Naive thymus-derived CD4-positive, alpha-beta T cell (primary cell): ENCODE results near the gene SPP1. TPM values are rescaled to one million over a fixed set of nuclear protein-coding genes. Genes with fewer than 3 reads are reported as not detected.

ENCODE experiments used
- ATAC-seq: fragments of 150-1000 bp; cut with Tn5 transposase; 2 replicates; pipeline ENCODE4 v1.10.0; 2021; ENCODE audit warnings: mild to moderate bottlenecking, moderate library complexity
- CTCF ChIA-PET: fragments of 350-600 bp; sonication (Branson Sonifier 250); formaldehyde crosslinking; loops from one replicate; lab custom pipeline; 2021; ENCODE audit warnings: antibody characterized with exemption; lab: Charles Lee
- POLR2A ChIA-PET: fragments of 350-600 bp; sonication (Branson Sonifier 250); formaldehyde crosslinking; loops from one replicate; lab custom pipeline; 2021; ENCODE audit warnings: antibody characterized with exemption, inconsistent platforms; lab: Charles Lee
- DNase-seq, 9 donors: peaks; one replicate each; pipeline versions ENCODE4 v3.0.0 to v3.0.0-alpha.2; 2020 to 2022; ENCODE audit warnings: mixed read lengths in 1 of 9
- H3K27ac ChIP-seq: one replicate; pipeline ENCODE4 v1.7.0; 2013; ENCODE audit warnings: mild to moderate bottlenecking, low read depth, low read length, moderate library complexity
- H3K27me3 ChIP-seq, 2 donors: one replicate each; pipeline ENCODE4 v1.7.0; 2013; ENCODE audit warnings: low read length in 2 of 2, mild to moderate bottlenecking in 2 of 2, moderate library complexity in 2 of 2; ENCODE audit not compliant: control insufficient read depth in 2 of 2, insufficient read depth in 2 of 2
- H3K36me3 ChIP-seq, 3 experiments: 1 replicate in 2 of 3; 2 replicates in 1 of 3; pipeline ENCODE4 v1.7.0; 2013; ENCODE audit warnings: low read length in 3 of 3, mild to moderate bottlenecking in 3 of 3, moderate library complexity in 1 of 3; ENCODE audit not compliant: insufficient read depth in 3 of 3, control insufficient read depth in 2 of 3
- H3K4me1 ChIP-seq, 2 donors: one replicate each; pipeline ENCODE4 v1.7.0; 2013; ENCODE audit warnings: low read length in 2 of 2, mild to moderate bottlenecking in 2 of 2, moderate library complexity in 1 of 2; ENCODE audit not compliant: control insufficient read depth in 2 of 2, insufficient read depth in 2 of 2
- H3K4me3 ChIP-seq: 2 replicates; pipeline ENCODE4 v1.7.0; 2013; ENCODE audit warnings: mild to moderate bottlenecking, low read length
- H3K9me3 ChIP-seq, 3 experiments: 1 replicate in 2 of 3; 2 replicates in 1 of 3; pipeline ENCODE4 v1.7.0; 2013; ENCODE audit warnings: low read length in 3 of 3; ENCODE audit not compliant: control insufficient read depth in 2 of 3
- H3K27ac Mint-ChIP-seq, 9 donors: one replicate each; pipeline ENCODE4 v1.8.0; 2020 to 2022; ENCODE audit warnings: mixed read lengths in 9 of 9, mild to moderate bottlenecking in 8 of 9, moderate library complexity in 5 of 9, inconsistent platforms in 2 of 9
- H3K27me3 Mint-ChIP-seq, 5 donors: one replicate each; pipeline ENCODE4 v1.8.0; 2021 to 2022; ENCODE audit warnings: mixed read lengths in 5 of 5, mild to moderate bottlenecking in 1 of 5
- H3K36me3 Mint-ChIP-seq, 5 donors: one replicate each; pipeline ENCODE4 v1.8.0; 2020 to 2022; ENCODE audit warnings: mixed read lengths in 5 of 5, mild to moderate bottlenecking in 3 of 5, inconsistent platforms in 1 of 5
- H3K4me1 Mint-ChIP-seq, 7 donors: one replicate each; pipeline ENCODE4 v1.8.0; 2020 to 2022; ENCODE audit warnings: mixed read lengths in 7 of 7, mild to moderate bottlenecking in 3 of 7, inconsistent platforms in 1 of 7
- H3K4me3 Mint-ChIP-seq, 10 donors: one replicate each; pipeline ENCODE4 v1.8.0; 2020 to 2022; ENCODE audit warnings: mild to moderate bottlenecking in 10 of 10, mixed read lengths in 10 of 10, moderate library complexity in 6 of 10, inconsistent platforms in 2 of 10
- H3K9me3 Mint-ChIP-seq, 11 donors: one replicate each; pipeline ENCODE4 v1.8.0; 2020 to 2022; ENCODE audit warnings: mixed read lengths in 11 of 11, mild to moderate bottlenecking in 4 of 11, inconsistent platforms in 1 of 11, moderate library complexity in 1 of 11
- intact Hi-C, 2 donors: fragments of 100-400 bp; cut with micrococcal nuclease; formaldehyde crosslinking; loops; one replicate each; pipeline ENCODE4 v1.15.1; 2023
- polyA plus RNA-seq, 2 donors: library from polyadenylated mRNA; unstranded; fragments of 300-500 nt; fragmentation: Illumina TruSeq; gene quantifications; one replicate each; pipeline ENCODE4 v1.2.3, GENCODE V29; 2021
- total RNA-seq, 6 experiments: library from RNA in 5 of 6; stranded (reverse) in 5 of 6; gene quantifications; 1 replicate in 5 of 6; 2 replicates in 1 of 6; pipeline ENCODE4 v1.2.3 and lab custom pipeline; 2021 to 2026

Gene SPP1
- total and polyA plus RNA-seq, 7 experiments from 2014 or later: 1.6 to 28.5 (median 21.6) TPM; not detected in 4

GRCh38 chr4:88005076-88005475 lies 29.6 kb downstream of the SPP1 start:
- H3K27me3 Mint-ChIP-seq: peaks cover 0 to 45% (median 3%) of the 10 kb centered on the region in 5 donors
- intact Hi-C loops: loop anchor here (5.0 to 10.0 kb wide), 4 partner anchors 372 to 587 kb away; partner anchors contain the start of genes HERC3 (in 1 of the 2), HERC6 (in 1 of the 2) and PYURF (in 1 of the 2)
- H3K4me3 Mint-ChIP-seq: peak overlapping the region in 1 of 10 donors; percentile 0
- H3K36me3 Mint-ChIP-seq: peaks cover 0 to 3% (median 0%) of the 10 kb centered on the region in 5 donors
- no peaks in the 10 kb centered on the region for H3K27me3 ChIP-seq
- CTCF ChIA-PET: no interaction called here
- H3K9me3 Mint-ChIP-seq: peaks cover 0 to 3% (median 0%) of the 10 kb centered on the region in 11 donors
- no peak overlapping the region for H3K27ac ChIP-seq
- H3K4me1 ChIP-seq: peaks cover 6 to 7% of the 10 kb centered on the region in 2 donors
- peaks cover 6 to 21% (median 20%) of the 10 kb centered on the region in 7 donors for H3K4me1 Mint-ChIP-seq
- no peak for ATAC-seq
- no peaks in the 10 kb centered on the region for H3K36me3 ChIP-seq
- H3K9me3 ChIP-seq: no peaks in the 10 kb centered on the region
- H3K4me3 ChIP-seq: no peak overlapping the region
- POLR2A ChIA-PET: no interaction called here
- H3K27ac Mint-ChIP-seq: no peak overlapping the region
- DNase-seq: no peak

- no peak overlapping the region for H3K27ac ChIP-seq
- no peaks in the 10 kb centered on the region for H3K36me3 ChIP-seq
- intact Hi-C loops: loop anchor here (5.0 to 10.0 kb wide), 4 partner anchors 371 to 586 kb away; partner anchors contain the start of genes HERC3 (in 1 of the 2), HERC6 (in 1 of the 2) and PYURF (in 1 of the 2)
- peaks cover 6 to 7% of the 10 kb centered on the region in 2 donors for H3K4me1 ChIP-seq
- ATAC-seq: no peak
- DNase-seq: no peak
- H3K27me3 ChIP-seq: no peaks in the 10 kb centered on the region
- CTCF ChIA-PET: no interaction called here
- Mint-ChIP-seq H3K27ac (no peak overlapping the region), H3K36me3 (peaks cover 0 to 5% (median 0%) of the 10 kb centered on the region in 5 donors), H3K9me3 (peaks cover 0 to 1% (median 0%) of the 10 kb centered on the region in 11 donors), H3K4me3 (peak overlapping the region in 7 of 10 donors; percentile 75 to 95 (median 85)), H3K4me1 (peaks cover 11 to 29% (median 27%) of the 10 kb centered on the region in 7 donors), H3K27me3 (peaks cover 0 to 38% (median 3%) of the 10 kb centered on the region in 5 donors)
- no peak overlapping the region for H3K4me3 ChIP-seq
- no peaks in the 10 kb centered on the region for H3K9me3 ChIP-seq
- POLR2A ChIA-PET: no interaction called here
Observed at GRCh38 chr4:88005946-88006345, 30.4 kb downstream of the SPP1 start.

- Mint-ChIP-seq H3K27me3 (peaks cover 0 to 31% (median 3%) of the 10 kb centered on the region in 5 donors), H3K9me3 (peaks cover 0 to 1% (median 0%) of the 10 kb centered on the region in 11 donors), H3K4me1 (peaks cover 13 to 36% (median 32%) of the 10 kb centered on the region in 7 donors), H3K36me3 (peaks cover 0 to 5% (median 0%) of the 10 kb centered on the region in 5 donors), H3K4me3 (peak overlapping the region; percentile 72 to 95 (median 84)), H3K27ac (peak overlapping the region in 7 of 9 donors; percentile 2 to 90 (median 43))
- no peaks in the 10 kb centered on the region for H3K9me3 ChIP-seq
- no peaks in the 10 kb centered on the region for H3K36me3 ChIP-seq
- intact Hi-C loops: loop anchor here (1.0 to 10.0 kb wide), 6 partner anchors 277 to 585 kb away; partner anchors contain the start of genes HERC3 (in 1 of the 2), HERC5 (in 1 of the 2), HERC6 (in 1 of the 2) and PPM1K (in 1 of the 2)
- CTCF ChIA-PET: no interaction called here
- ATAC-seq (no peak), DNase-seq (peak in 1 of 9 donors; percentile 1)
- peaks cover 6 to 7% of the 10 kb centered on the region in 2 donors for H3K4me1 ChIP-seq
- peak overlapping the region; percentile 31 for H3K4me3 ChIP-seq
- H3K27me3 ChIP-seq: no peaks in the 10 kb centered on the region
- POLR2A ChIA-PET: no interaction called here
- H3K27ac ChIP-seq: no peak overlapping the region
Observed at GRCh38 chr4:88006956-88007303, 31.4 kb downstream of the SPP1 start.

- no peaks in the 10 kb centered on the region for H3K9me3 ChIP-seq
- H3K4me1 ChIP-seq: peaks cover 6 to 7% of the 10 kb centered on the region in 2 donors
- Mint-ChIP-seq H3K36me3 (peaks cover 0 to 5% (median 0%) of the 10 kb centered on the region in 5 donors), H3K9me3 (peaks cover 0 to 1% (median 0%) of the 10 kb centered on the region in 11 donors), H3K27ac (peak within 1 kb of the TSS; percentile 2 to 90 (median 58)), H3K4me3 (peak within 1 kb of the TSS; percentile 81 to 98 (median 94)), H3K4me1 (peaks cover 19 to 42% (median 37%) of the 10 kb centered on the region in 7 donors), H3K27me3 (peaks cover 0 to 31% (median 3%) of the 10 kb centered on the region in 5 donors)
- H3K4me3 ChIP-seq: peak within 1 kb of the TSS; percentile 61
- peak within 1 kb of the TSS; percentile 56 for H3K27ac ChIP-seq
- POLR2A ChIA-PET: no interaction called here
- intact Hi-C loops: loop anchor here (1.0 to 10.0 kb wide), 6 partner anchors 277 to 585 kb away; partner anchors contain the start of genes HERC3 (in 1 of the 2), HERC5 (in 1 of the 2), HERC6 (in 1 of the 2) and PPM1K (in 1 of the 2)
- H3K27me3 ChIP-seq: no peaks in the 10 kb centered on the region
- DNase-seq: peak; percentile 10 to 89 (median 54)
- peak; percentile 92 for ATAC-seq
- no peaks in the 10 kb centered on the region for H3K36me3 ChIP-seq
- CTCF ChIA-PET: no interaction called here
Observed at GRCh38 chr4:88007304-88008121, 32.0 kb downstream of the SPP1 start, which contains the start of gene PKD2. TSS of gene PKD2 (plus strand) at chr4:88007635. CDS start at chr4:88007734, 99 bp downstream.

GRCh38 chr4:88008122-88008742 lies 32.7 kb downstream of the SPP1 start:
- peak overlapping the region in 7 of 9 donors; percentile 9 to 80 (median 69) for H3K27ac Mint-ChIP-seq
- H3K36me3 Mint-ChIP-seq: peaks cover 0 to 5% (median 0%) of the 10 kb centered on the region in 5 donors
- peaks cover 6 to 7% of the 10 kb centered on the region in 2 donors for H3K4me1 ChIP-seq
- ATAC-seq: peak; percentile 20
- intact Hi-C loops: loop anchor here (5.0 to 10.0 kb wide), 4 partner anchors 369 to 584 kb away; partner anchors contain the start of genes HERC3 (in 1 of the 2), HERC6 (in 1 of the 2) and PYURF (in 1 of the 2)
- ChIA-PET POLR2A (no interaction called here), CTCF (no interaction called here)
- H3K4me1 Mint-ChIP-seq: peaks cover 23 to 49% (median 44%) of the 10 kb centered on the region in 7 donors
- H3K27me3 Mint-ChIP-seq: peaks cover 0 to 28% (median 3%) of the 10 kb centered on the region in 5 donors
- H3K27ac ChIP-seq: peak overlapping the region; percentile 56
- H3K36me3 ChIP-seq: no peaks in the 10 kb centered on the region
- H3K4me3 Mint-ChIP-seq: peak overlapping the region; percentile 81 to 98 (median 94)
- H3K27me3 ChIP-seq: no peaks in the 10 kb centered on the region
- peaks cover 0 to 1% (median 0%) of the 10 kb centered on the region in 11 donors for H3K9me3 Mint-ChIP-seq
- H3K9me3 ChIP-seq: no peaks in the 10 kb centered on the region
- H3K4me3 ChIP-seq: peak overlapping the region; percentile 61
- DNase-seq: peak in 4 of 9 donors; percentile 3 to 17 (median 6)

GRCh38 chr4:88008743-88009171 lies 33.2 kb downstream of the SPP1 start:
- CTCF ChIA-PET: no interaction called here
- intact Hi-C loops: loop anchor here (5.0 to 10.0 kb wide), 4 partner anchors 369 to 584 kb away; partner anchors contain the start of genes HERC3 (in 1 of the 2), HERC6 (in 1 of the 2) and PYURF (in 1 of the 2)
- Histone ChIP-seq H3K27me3 (no peaks in the 10 kb centered on the region), H3K9me3 (no peaks in the 10 kb centered on the region), H3K4me3 (peak overlapping the region; percentile 61), H3K4me1 (peaks cover 6 to 7% of the 10 kb centered on the region in 2 donors), H3K36me3 (no peaks in the 10 kb centered on the region), H3K27ac (no peak overlapping the region)
- peak overlapping the region; percentile 81 to 98 (median 94) for H3K4me3 Mint-ChIP-seq
- H3K9me3 Mint-ChIP-seq: peaks cover 0 to 1% (median 0%) of the 10 kb centered on the region in 11 donors
- no peak for ATAC-seq
- H3K27ac Mint-ChIP-seq: peak overlapping the region in 6 of 9 donors; percentile 9 to 80 (median 72)
- POLR2A ChIA-PET: no interaction called here
- H3K4me1 Mint-ChIP-seq: peaks cover 24 to 55% (median 47%) of the 10 kb centered on the region in 7 donors
- no peak for DNase-seq
- peaks cover 0 to 28% (median 3%) of the 10 kb centered on the region in 5 donors for H3K27me3 Mint-ChIP-seq
- H3K36me3 Mint-ChIP-seq: peaks cover 0 to 5% (median 0%) of the 10 kb centered on the region in 5 donors
